Fibroblast of skin of left quadriceps (primary cell): ENCODE data around the gene ANTKMT.

ENCODE experiments used
- DNase-seq, 2 experiments: peaks; one replicate each; pipeline ENCODE4 v3.0.0-alpha.2; 2013; ENCODE audit warnings: low read depth in 2 of 2

ANTKMT gene

DNA sequence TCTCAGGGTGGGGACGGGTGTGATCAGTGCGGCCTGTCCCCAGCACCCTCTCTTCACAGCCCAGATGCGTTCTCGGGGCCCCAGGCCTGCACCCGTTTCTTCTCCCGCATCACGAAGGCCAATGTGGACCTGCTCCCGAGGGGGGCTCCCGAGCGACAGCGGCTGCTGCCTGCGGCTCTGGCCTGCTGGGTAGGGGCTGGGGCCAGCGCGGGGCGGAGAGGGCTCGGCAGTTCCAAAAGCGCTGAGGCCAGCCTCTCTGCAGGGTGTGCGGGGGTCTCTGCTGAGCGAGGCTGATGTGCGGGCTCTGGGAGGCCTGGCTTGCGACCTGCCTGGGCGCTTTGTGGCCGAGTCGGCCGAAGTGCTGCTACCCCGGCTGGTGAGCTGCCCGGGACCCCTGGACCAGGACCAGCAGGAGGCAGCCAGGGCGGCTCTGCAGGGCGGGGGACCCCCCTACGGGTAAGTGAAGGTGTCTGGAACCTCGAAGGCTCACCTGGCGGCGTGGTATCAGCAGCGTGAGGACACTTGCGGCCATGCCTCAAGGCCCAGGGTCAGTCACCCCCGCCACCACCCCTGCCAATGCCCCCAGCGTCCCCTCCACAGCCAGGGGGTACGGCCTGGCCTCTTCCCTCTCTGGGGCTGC is 44.0 kb downstream of the ANTKMT start:
- DNase-seq, result no peak

DNA sequence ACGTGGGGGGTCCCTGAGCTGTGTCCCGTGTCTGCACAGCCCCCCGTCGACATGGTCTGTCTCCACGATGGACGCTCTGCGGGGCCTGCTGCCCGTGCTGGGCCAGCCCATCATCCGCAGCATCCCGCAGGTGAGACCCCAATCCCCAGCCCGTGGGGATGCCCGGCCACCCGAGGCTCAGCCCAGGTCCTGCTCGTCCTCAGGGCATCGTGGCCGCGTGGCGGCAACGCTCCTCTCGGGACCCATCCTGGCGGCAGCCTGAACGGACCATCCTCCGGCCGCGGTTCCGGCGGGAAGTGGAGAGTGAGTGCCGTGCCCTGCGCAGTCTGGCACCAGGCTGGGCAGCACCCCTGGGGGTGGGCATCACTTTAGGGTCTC is 44.5 kb downstream of the ANTKMT start:
- no peak for DNase-seq

DNA sequence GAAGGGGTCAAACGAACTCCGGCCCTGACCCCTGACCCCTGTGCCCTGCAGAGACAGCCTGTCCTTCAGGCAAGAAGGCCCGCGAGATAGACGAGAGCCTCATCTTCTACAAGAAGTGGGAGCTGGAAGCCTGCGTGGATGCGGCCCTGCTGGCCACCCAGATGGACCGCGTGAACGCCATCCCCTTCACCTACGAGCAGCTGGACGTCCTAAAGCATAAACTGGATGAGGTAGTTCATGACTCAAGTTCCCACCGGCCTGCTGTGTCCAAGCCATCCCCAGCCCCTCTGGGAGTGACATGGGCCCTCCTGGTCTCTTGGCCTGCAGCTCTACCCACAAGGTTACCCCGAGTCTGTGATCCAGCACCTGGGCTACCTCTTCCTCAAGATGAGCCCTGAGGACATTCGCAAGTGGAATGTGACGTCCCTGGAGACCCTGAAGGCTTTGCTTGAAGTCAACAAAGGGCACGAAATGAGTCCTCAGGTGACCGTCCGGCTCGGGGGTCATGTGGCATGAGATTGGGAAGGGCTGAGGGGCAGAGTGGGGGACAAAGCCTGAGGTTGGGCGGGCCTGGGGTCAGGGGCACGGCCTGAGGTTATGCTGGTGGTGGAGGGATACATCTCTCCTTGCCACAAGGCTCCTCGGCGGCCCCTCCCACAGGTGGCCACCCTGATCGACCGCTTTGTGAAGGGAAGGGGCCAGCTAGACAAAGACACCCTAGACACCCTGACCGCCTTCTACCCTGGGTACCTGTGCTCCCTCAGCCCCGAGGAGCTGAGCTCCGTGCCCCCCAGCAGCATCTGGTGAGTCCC is 45.3 kb downstream of the ANTKMT start:
- DNase-seq, result no peak

DNA sequence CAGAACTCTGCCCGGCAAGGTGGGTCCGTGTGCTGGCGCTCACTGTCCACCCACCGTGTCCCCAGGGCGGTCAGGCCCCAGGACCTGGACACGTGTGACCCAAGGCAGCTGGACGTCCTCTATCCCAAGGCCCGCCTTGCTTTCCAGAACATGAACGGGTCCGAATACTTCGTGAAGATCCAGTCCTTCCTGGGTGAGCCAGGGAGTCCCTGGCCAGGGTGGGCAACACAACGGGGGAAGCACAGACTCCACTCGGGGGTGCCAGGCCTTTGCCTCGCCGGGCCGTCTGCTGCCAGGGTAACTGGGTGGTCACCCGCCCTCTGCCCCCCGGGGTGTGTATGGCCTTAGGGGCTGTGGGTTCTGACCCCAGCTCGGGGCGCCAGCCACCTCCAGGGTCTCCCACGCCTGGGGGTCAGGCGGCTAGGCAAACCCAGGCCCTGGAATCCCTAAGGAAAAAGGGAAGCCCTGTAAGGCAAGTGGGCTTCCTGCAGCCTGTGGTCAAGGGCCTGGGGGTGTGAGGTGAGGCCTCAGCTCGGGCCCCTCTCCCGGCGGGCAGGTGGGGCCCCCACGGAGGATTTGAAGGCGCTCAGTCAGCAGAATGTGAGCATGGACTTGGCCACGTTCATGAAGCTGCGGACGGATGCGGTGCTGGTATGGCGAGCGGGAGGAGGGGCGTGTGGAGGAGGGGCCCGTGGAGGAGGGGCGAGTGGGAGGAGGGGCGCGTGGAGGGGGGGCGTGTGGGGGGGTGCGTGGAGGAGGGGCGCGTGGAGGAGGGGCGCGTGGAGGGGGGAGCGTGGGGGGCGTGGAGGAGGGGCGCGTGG is 46.1 kb downstream of the ANTKMT start:
- no peak for DNase-seq

DNA sequence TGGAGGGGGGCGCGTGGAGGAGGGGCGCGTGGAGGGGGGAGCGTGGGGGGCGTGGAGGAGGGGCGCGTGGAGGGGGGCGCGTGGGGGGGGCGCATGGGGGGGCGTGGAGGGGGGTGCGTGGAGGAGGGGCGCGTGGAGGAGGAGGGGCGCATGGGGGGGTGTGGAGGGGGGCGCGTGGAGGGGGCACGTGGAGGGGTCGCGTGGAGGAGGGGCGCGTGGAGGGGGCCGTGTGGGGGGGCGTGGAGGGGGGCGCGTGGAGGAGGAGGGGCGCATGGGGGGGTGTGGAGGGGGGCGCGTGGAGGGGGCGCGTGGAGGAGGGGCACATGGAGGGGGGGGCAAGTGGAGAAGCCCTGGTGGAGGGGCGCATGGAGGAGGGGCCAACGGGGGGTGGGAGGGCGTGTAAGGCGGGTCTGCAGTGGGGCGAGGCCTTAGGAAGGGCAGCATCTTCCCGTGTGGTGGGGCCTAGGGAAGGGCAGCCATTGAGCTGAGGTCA is 46.8 kb downstream of the ANTKMT start:
- DNase-seq, result no peak

DNA sequence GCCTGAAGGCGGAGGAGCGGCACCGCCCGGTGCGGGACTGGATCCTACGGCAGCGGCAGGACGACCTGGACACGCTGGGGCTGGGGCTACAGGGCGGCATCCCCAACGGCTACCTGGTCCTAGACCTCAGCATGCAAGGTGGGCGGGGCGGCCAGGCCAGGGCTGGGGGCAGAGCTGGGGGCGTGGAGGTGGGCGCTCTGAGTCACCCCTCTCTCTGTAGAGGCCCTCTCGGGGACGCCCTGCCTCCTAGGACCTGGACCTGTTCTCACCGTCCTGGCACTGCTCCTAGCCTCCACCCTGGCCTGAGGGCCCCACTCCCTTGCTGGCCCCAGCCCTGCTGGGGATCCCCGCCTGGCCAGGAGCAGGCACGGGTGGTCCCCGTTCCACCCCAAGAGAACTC is 47.5 kb downstream of the ANTKMT start:
- DNase-seq, result no peak

DNA sequence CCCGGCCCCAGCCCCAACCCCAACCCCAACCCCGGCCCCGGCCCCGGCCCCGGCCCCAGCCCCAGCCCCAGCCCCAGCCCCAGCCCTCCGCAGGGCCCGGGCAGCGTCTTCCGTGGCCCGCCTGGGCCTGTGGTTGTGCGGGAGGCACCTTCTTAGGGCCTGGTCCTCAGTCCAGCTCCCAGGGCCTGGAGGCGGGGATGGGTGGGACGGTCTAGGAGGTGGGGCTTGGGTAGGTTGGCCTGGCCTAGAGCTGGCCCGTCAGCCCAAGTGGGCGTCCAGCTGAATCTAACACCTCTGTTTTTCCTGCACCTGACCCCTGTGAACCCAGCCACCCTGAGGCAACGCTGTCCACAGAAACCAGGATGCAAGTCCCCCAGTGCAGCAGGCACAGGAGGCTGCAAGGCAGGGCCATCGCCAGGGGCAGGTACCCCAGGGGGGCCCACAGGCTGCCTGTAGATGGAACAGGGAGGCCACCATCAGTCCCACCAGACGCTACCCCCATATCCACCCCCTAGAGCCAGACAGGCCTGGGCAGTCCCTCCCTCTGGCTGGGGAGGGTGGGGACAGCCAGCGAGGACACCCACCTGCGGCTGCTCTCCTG is 48.3 kb downstream of the ANTKMT start:
- DNase-seq, result no peak

DNA sequence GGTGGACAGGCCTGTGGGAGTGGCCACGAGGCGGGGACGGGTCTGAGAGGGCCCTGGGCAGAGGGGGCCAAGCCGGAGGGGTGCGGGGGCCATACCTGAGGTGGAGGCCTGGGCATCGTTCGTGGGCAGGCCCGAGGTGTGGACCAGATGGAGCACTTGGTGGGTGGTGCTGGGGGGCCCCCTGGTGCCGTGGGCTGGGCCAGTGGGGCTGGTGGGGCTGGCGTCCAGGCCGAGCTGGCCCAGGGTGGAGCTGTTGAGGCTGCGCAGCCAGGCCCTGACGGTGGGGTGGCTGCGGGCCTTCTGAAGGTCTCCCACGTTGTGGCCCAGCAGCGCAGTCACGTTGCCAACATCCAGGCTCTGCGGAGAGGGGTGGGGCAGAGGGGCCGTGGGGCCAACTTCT is 49.0 kb downstream of the ANTKMT start:
- DNase-seq, result no peak

DNA sequence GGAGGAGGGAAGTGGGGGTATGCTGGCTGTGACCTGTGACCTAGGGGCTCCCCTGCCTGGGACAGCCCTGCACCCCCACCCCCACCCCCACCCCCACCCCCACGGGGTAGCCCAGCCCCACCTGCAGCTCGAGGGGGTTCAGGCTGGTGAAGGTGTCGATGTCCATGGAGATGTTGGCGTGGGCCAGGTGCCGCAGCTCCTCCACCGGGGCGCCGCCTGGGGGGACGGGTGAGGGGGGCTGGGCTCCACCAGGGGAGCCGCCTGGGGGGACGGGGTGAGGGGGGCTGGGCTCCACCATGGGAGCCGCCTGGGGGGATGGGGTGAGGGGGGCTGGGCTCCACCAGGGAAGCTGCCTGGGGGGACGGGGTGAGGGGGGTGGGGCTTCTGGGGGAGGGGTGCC is 49.5 kb downstream of the ANTKMT start:
- DNase-seq, result no peak
